PC-9 (cell line): ENCODE data around the gene PSMA5. TPM values are rescaled to one million over a fixed set of nuclear protein-coding genes. Genes with fewer than 3 reads are reported as not detected.

Experiments
- BruUV-seq: library from RNA; stranded (reverse); fragments of 400-500 nt; replicated peaks from 2 replicates; lab custom pipeline; 2021; lab: Mats Ljungman, UMichigan
- CTCF ChIA-PET: fragments of 300-600 bp; sonication (Branson Sonifier 250); formaldehyde crosslinking; loops from one replicate; lab custom pipeline; 2022; ENCODE audit warnings: antibody characterized with exemption; lab: Charles Lee
- POLR2A ChIA-PET: fragments of 300-600 bp; sonication (Branson Sonifier 250); formaldehyde crosslinking; loops from one replicate; lab custom pipeline; 2022; ENCODE audit warnings: antibody characterized with exemption; ENCODE audit not compliant: unreplicated experiment; lab: Charles Lee
- DNase-seq, 2 experiments: peaks; one replicate each; pipeline versions ENCODE4 v3.0.0 to v3.0.0-alpha.2; 2015 to 2022; ENCODE audit warnings: mixed read lengths in 1 of 2
- H2AFZ ChIP-seq: fragments of 200-600 bp; sonication (generic); 2 replicates; pipeline ENCODE4 v1.8.1; 2017; ENCODE audit warnings: antibody characterized with exemption
- H3F3A ChIP-seq: fragments of 200-600 bp; sonication (generic); 2 replicates; pipeline ENCODE4 v1.8.1; 2017; ENCODE audit warnings: antibody characterized with exemption, mild to moderate bottlenecking, low read depth; ENCODE audit not compliant: insufficient read depth
- H3K27ac ChIP-seq: fragments of 200-600 bp; sonication (generic); 2 replicates; pipeline ENCODE4 v1.6.1; 2016; ENCODE audit warnings: mixed run types
- H3K27me3 ChIP-seq: fragments of 200-600 bp; sonication (generic); 2 replicates; pipeline ENCODE4 v1.6.1; 2016; ENCODE audit warnings: low read depth, mixed run types; ENCODE audit not compliant: insufficient read depth
- H3K36me3 ChIP-seq: fragments of 200-600 bp; sonication (generic); 2 replicates; pipeline ENCODE4 v1.6.1; 2016; ENCODE audit warnings: low read depth, mixed run types
- H3K4me1 ChIP-seq: fragments of 200-600 bp; sonication (generic); replicated peaks from 2 replicates; pipeline ENCODE4 v1.6.1; 2016; ENCODE audit warnings: mixed run types; ENCODE audit not compliant: insufficient read depth
- H3K4me2 ChIP-seq: fragments of 200-600 bp; sonication (generic); 2 replicates; pipeline ENCODE4 v1.6.1; 2017; ENCODE audit warnings: mixed run types
- H3K4me3 ChIP-seq: fragments of 200-600 bp; sonication (generic); 2 replicates; pipeline ENCODE4 v1.6.1; 2016; ENCODE audit warnings: mixed run types
- H3K79me2 ChIP-seq: fragments of 200-600 bp; sonication (generic); 2 replicates; pipeline ENCODE4 v1.6.1; 2017; ENCODE audit warnings: low read depth, mixed run types
- H3K9me2 ChIP-seq: fragments of 200-600 bp; sonication (generic); 2 replicates; pipeline ENCODE4 v1.8.1; 2017; ENCODE audit warnings: mild to moderate bottlenecking; ENCODE audit not compliant: insufficient read depth
- H3K9me3 ChIP-seq: fragments of 200-600 bp; sonication (generic); 2 replicates; pipeline ENCODE4 v1.8.1; 2016; ENCODE audit warnings: low read depth; ENCODE audit not compliant: insufficient read depth
- H4K20me1 ChIP-seq: fragments of 200-600 bp; sonication (generic); 2 replicates; pipeline ENCODE4 v1.8.1; 2017; ENCODE audit not compliant: insufficient read depth
- CTCF ChIP-seq: fragments of 200-600 bp; sonication (generic); conservative IDR thresholded peaks from 2 replicates; pipeline ENCODE4 v1.6.1; 2017; ENCODE audit warnings: mixed run types, antibody characterized with exemption, mild to moderate bottlenecking, moderate library complexity
- EZH2 ChIP-seq: fragments of 200-600 bp; sonication (generic); IDR thresholded peaks from 2 replicates; pipeline ENCODE4 v1.8.0; 2017; ENCODE audit warnings: antibody characterized with exemption, low read depth
- intact Hi-C: fragments of 100-400 bp; cut with micrococcal nuclease; formaldehyde crosslinking; loops from one replicate; pipeline ENCODE4 v1.10.0; 2022; ENCODE audit not compliant: unreplicated experiment
- total RNA-seq: library from RNA; stranded (reverse); gene quantifications from 2 replicates; pipeline ENCODE4 v1.2.3, GENCODE V29; 2021

The PSMA5 gene
- total RNA-seq, 1 experiment from 2014 or later, result 168 TPM

GRCh38 chr1:109423498-109423897, 2.8 kb downstream of the PSMA5 start:
- H3K36me3 ChIP-seq, result peaks cover 20% of the 10 kb centered on the region
- H3K9me2 ChIP-seq, result no peaks in the 10 kb centered on the region
- no peak overlapping the region for H2AFZ ChIP-seq
- no TSS peak for BruUV-seq
- H4K20me1 ChIP-seq, result peaks cover 44% of the 10 kb centered on the region
- H3K27ac ChIP-seq, result peak overlapping the region; percentile 88
- POLR2A ChIA-PET, result no interaction called here
- no peak for DNase-seq
- peaks cover 92% of the 10 kb centered on the region for H3K79me2 ChIP-seq
- no peaks in the 10 kb centered on the region for H3K9me3 ChIP-seq
- H3K4me2 ChIP-seq, result peak overlapping the region; percentile 95
- H3K27me3 ChIP-seq, result no peaks in the 10 kb centered on the region
- H3K4me1 ChIP-seq, result peaks cover 27% of the 10 kb centered on the region
- CTCF ChIA-PET, result no interaction called here
- peaks cover 34% of the 10 kb centered on the region for H3F3A ChIP-seq
- TF ChIP-seq EZH2 (no peak), CTCF (no peak)
- peak overlapping the region; percentile 98; the same call in 1 of the 2 replicates for H3K4me3 ChIP-seq
- intact Hi-C loops, result no loop called here

GRCh38 chr1:109412551-109412950, 13.7 kb downstream of the PSMA5 start:
- BruUV-seq, result no TSS peak
- CTCF ChIA-PET, result no interaction called here
- H4K20me1 ChIP-seq, result peaks cover 91% of the 10 kb centered on the region
- no peak overlapping the region for H3K4me3 ChIP-seq
- POLR2A ChIA-PET, result no interaction called here
- no peak overlapping the region for H2AFZ ChIP-seq
- H3K36me3 ChIP-seq, result peaks cover 85% of the 10 kb centered on the region
- TF ChIP-seq EZH2 (no peak), CTCF (no peak)
- peaks cover 37% of the 10 kb centered on the region for H3K79me2 ChIP-seq
- H3K27ac ChIP-seq, result no peak overlapping the region
- H3K4me2 ChIP-seq, result no peak overlapping the region
- no peaks in the 10 kb centered on the region for H3K4me1 ChIP-seq
- no peak for DNase-seq
- no peaks in the 10 kb centered on the region for H3K27me3 ChIP-seq
- no peaks in the 10 kb centered on the region for H3K9me3 ChIP-seq
- no peaks in the 10 kb centered on the region for H3K9me2 ChIP-seq
- intact Hi-C loops, result no loop called here
- H3F3A ChIP-seq, result peaks cover 40% of the 10 kb centered on the region

- intact Hi-C loops, result loop anchor here (5.0 kb wide), 1 partner anchor 127 kb away; no protein-coding TSS in a partner anchor
- Histone ChIP-seq H3K27me3 (no peaks in the 10 kb centered on the region), H3F3A (peaks cover 80% of the 10 kb centered on the region), H3K9me2 (no peaks in the 10 kb centered on the region), H3K9me3 (no peaks in the 10 kb centered on the region), H3K79me2 (no peaks in the 10 kb centered on the region; the same call in 1 of the 2 replicates), H4K20me1 (peaks cover 41% of the 10 kb centered on the region), H3K27ac (no peak overlapping the region), H3K4me1 (no peaks in the 10 kb centered on the region), H2AFZ (no peak overlapping the region), H3K4me3 (no peak overlapping the region), H3K4me2 (no peak overlapping the region), H3K36me3 (peaks cover 57% of the 10 kb centered on the region)
- no TSS peak for BruUV-seq
- TF ChIP-seq EZH2 (no peak), CTCF (no peak)
- CTCF ChIA-PET, result no interaction called here
- no peak for DNase-seq
- POLR2A ChIA-PET, result no interaction called here
Observed at GRCh38 chr1:109404838-109405237, 21.4 kb downstream of the PSMA5 start.
